ENCODE data around the gene GPSM3.
"Not testable (repeated sequence)": the region's sequence is repeated elsewhere in the genome, so short reads cannot be mapped to it uniquely, and the experiment has no call there.

The GPSM3 gene

DNA sequence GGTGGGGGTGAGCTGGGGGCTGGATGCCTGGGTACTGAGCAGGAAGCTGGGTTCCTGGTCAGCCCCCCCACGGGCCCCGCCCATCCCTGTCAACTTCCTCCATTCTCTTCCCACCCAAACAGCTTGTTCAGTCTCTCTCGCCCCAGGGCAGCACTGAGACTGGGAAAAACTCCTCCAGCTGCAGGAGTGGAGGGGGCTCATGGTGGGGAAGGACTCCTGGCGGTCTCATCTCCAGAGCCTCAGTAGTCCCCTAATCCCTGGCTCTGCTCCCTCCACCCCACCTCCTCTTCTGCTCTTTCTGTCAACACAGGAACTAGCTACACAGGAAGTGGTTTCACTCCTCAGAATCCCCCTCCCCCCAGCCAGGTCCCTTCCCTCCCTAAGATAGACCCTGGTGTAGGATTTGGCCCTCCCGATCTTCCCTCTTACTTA, at the start of gene GPSM3:
Gene GPSM3, minus strand, starts transcription at position 36 of the 432 bp plus-strand sequence. CDS start 130 bp downstream, outside the sequence.
- in situ Hi-C loops (cut with HindIII; ENCODE audit: low sequenced_read_pairs) = no loop called here

DNA sequence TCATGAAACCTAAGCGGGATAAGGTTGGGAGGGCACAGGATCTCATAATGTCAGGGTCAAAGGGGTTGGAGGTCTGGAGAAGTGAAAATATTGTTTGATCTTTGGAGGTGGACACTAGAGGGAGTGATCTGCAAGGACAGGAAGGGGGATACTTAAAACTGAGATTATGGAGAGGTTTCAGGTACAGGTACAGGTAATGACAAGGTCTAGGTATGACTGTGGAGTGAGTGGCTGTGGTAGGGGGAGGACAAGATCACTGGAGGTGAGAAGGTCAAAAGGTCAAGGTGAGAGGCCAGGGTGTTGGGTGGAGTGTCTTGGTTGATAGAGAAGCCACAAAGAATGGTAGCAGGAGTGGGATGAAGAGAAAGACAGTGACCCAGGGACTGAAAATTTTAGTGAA, 48.2 kb upstream of the GPSM3 start:
- in situ Hi-C loops (cut with HindIII; ENCODE audit: low sequenced_read_pairs) = no loop called here

DNA sequence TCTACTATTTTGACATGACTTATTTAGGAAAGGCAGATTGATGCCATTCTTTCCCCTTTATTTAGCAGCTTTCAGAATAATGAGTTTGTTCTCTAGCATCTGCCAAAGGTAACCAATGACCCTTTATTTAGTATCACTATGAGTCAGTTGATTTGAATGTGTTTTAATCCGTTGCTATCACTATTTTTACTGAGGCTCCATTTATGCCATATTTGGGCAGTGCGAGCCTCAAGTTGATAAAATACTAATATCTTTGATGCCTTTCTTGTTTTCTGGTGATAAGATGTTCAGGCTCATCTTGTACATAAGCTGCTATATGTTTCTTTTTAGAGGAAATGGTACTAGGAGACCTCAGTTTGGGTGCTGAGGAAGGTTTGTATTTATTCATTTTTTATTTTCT, 47.0 kb upstream of the GPSM3 start:
- in situ Hi-C loops (cut with HindIII; ENCODE audit: low sequenced_read_pairs) = no loop called here

DNA sequence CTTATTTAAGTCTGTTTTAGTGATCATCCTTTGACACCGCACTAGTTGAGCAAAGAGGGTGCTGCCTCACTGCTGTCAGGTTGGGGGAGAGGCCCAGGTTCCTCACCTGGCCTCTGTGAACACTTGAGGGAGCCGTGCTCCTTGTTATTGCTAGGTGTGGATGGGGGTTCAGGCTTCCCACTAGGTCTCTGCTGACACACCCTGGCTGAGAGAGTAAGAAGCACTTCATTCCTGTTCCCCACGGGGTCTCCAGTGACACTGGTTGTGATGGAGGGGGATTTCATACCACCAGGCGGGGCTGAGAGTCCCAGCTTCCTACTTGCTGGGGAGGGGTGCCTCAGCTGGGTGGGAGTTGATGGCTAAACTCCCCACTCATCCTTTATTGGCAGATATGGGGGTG, 42.5 kb upstream of the GPSM3 start:
- in situ Hi-C loops (cut with HindIII; ENCODE audit: low sequenced_read_pairs) = no loop called here

- in situ Hi-C loops (cut with HindIII; ENCODE audit: low sequenced_read_pairs) = no loop called here
Measured at GRCh38 chr6:32226434-32226833, 34.0 kb upstream of the GPSM3 start.

- in situ Hi-C loops (cut with HindIII; ENCODE audit: low sequenced_read_pairs) = no loop called here
Measured at GRCh38 chr6:32224696-32225095, 32.3 kb upstream of the GPSM3 start.

- in situ Hi-C loops (cut with HindIII; ENCODE audit: low sequenced_read_pairs) = no loop called here
Measured at GRCh38 chr6:32223258-32224235, 31.1 kb upstream of the GPSM3 start, which contains the start of gene NOTCH4. Gene NOTCH4 (minus strand): TSS chr6:32224067. CDS start chr6:32223928, 139 bp downstream.

DNA sequence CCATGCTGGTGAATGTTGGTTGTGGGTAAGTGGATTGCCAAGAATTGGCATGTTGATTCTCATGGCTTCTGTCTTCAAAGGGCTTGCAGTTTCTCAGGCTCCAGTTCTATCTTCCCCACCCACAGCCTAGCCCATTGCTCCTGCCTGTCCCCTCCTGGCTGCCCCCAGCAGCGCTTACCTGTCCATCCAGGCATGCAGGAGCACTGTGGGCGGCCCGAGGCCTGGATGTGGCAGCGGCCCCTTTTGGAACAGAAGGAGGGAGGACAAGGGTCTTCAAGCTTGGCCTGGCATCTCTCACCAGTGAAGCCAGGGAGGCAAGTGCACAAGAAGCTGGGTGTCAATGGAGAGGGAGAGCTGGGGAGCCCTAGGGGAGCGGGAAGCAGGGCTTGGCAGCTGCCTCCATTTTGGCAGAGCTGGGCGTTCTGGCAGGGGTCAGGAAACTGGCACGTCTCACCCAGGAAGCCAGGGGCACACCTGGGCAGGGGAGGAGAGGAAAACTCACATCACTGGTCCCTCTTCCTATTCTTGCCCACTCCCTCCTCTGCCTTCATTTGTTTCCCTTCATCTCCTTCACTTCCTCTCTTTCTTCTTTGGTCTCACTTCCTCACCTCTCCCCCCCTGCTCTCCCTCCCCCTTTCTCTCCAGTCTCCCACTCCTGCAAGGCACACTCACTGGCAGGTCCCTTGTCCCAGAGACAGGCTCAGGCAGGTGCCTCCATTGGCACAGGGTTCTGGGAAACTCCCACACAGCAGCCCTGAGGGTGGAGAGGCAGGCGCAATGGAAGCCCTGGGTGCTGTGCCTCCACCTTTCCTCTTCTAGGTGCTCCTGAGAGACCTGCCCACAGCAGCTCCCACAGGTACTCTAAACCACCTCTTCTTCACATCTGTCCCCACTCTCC, 30.1 kb upstream of the GPSM3 start:
- in situ Hi-C loops (cut with HindIII; ENCODE audit: low sequenced_read_pairs) = no loop called here

- in situ Hi-C loops (cut with HindIII; ENCODE audit: low sequenced_read_pairs) = no loop called here
Measured at GRCh38 chr6:32220021-32220420, 27.6 kb upstream of the GPSM3 start.

DNA sequence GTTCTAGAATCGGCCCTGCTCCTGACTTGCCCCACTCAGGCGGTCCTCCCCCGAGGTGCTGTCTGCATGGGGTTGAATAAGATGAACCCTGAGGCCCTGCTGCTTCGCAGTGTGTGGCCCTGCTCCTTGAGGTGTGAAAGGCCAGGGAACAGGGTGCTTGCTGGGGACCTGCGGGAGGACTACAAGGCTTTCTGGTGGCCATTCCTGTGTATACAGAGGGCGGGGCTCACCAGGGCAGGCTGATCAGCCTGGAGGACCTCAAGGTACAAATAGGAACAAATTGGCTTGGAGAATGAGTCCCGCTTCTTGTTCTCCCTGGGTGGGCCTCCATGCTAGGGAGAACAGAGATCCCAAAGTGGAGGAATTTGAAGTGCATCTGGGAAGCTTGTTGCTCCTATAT, 25.7 kb upstream of the GPSM3 start:
- in situ Hi-C loops (cut with HindIII; ENCODE audit: low sequenced_read_pairs) = no loop called here

DNA sequence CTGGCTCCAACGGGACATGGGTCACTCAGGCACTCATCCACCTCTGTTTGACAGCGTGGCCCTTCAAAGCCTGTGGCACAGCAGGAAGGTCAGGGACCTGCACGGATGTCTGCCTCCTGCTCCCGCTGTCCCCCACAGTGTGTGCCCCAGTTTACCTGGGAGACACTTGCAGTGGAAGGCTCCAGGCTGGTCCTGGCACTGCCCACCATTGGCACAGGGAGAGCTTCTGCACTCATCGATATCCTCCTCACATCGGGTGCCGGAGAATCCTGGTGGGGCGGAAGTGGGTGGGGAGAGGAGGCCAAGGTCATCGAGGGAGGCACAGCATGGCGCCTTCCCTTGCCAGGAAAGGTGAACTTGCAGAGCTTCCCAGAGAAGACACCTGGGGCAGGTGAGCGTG, 24.6 kb upstream of the GPSM3 start:
- in situ Hi-C loops (cut with HindIII; ENCODE audit: low sequenced_read_pairs) = no loop called here

DNA sequence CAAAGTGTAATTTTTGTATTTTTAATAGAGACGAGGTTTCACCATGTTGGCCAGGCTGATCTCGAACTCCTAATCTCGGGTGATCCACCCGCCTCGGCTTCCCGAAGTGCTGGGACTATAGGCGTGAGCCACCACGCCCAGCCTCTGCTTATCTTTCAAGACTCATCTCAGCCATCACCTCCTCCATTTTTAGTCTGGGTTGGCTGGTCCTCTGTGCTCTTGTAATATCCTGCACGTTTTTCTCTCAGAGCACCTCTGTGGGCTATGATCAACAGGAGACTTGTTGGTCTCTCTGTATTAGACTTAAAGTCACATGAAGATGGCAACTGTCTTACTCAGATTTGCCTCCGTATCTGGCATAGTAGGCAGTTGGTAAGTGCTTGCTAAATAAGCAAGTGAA, 23.8 kb upstream of the GPSM3 start:
- in situ Hi-C loops (cut with HindIII; ENCODE audit: low sequenced_read_pairs) = no loop called here

DNA sequence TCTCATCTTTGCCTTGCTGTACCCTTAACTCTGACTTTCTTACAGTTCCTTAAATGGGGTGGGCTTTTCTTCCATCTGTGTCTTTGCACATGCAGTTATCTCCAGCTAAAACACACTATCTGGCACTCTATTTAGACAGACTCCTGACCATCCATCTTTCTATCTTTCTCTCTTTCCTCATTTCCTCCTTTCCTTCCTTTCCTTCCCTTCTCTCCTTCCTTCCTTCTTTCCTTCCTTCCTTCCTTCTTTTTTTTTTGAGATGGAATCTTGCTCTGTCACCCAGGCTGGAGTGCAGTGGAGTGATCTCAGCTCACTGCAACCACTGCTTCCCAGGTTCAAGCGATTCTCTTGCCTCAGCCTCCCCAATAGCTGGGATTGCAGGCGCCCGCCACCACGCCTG, 23.2 kb upstream of the GPSM3 start:
- in situ Hi-C loops (cut with HindIII; ENCODE audit: low sequenced_read_pairs) = no loop called here

DNA sequence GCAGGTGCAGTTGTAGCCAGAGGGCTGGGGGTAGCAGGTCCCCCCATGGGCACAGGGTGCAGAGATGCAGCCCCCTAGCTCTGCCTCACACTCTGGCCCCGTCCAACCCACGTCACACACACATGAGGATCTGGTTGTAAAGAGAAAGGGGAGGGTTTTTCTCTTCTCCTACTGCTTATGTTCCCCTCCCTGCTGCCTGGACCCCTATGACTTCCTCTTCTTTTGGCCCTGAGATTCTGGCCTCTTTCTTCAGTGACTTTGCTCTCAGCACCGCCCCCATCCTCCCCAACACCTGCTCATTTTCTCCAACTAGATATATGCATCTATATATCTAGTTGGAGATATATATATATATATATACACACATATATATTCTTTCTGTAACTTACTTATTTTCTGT, 21.7 kb upstream of the GPSM3 start:
- in situ Hi-C loops (cut with HindIII; ENCODE audit: low sequenced_read_pairs) = no loop called here

DNA sequence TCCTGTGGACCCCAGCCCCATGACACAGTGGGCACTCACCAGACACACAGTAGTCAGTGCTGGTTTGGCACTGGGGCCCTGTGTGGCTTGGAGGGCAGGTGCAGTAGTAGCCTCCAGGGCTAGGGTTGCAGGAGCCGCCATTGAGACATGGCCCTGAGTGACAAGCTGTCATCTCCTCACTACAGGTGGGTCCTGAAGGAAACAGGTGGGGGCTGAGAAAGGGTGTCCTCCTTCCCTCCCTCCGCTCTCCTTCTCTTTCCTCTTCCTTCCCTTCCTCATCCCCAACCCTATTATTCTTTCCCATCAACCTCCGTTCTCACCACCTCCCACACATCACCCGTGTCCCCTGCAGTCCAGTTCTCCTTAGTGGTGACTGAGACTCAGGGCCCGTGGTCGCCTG, 21.2 kb upstream of the GPSM3 start:
- in situ Hi-C loops (cut with HindIII; ENCODE audit: low sequenced_read_pairs) = no loop called here

DNA sequence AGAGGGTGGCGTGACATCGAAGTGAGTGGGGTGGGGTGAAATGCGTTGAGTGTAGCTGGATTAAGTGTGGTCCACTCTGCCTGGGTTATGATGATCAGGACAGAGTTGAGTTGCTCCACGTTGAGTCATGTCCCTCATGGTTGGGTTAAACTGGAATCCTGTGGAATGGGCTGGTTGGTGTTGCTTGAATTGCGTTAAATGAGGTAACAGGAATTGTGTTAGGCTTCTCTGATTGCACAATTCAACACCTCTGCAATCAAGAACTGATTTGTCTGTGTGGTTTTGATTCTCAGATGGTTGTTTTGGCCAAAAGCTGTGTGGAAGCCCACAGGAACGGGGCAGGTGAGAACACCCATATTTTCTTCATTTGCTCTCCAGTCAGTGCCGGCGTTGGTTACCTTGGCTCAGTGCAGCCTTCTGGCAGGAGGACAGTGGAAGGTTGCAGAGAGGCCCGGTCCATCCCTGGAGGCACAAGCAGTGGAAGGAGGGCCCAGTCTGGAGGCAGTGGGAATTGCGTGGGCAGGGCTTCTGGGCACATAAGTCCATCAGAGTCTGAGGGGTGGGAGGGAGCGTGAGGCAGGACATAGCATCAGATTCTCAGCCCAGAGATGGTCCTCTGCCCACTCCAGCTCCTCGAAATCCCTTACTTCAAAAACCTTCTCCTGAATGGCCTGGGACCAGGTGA, 19.8 kb upstream of the GPSM3 start:
- in situ Hi-C loops (cut with HindIII; ENCODE audit: low sequenced_read_pairs) = no loop called here

GRCh38 chr6:32211432-32211831, 19.0 kb upstream of the GPSM3 start:
- in situ Hi-C loops (cut with HindIII; ENCODE audit: low sequenced_read_pairs) = not testable (repeated sequence)

DNA sequence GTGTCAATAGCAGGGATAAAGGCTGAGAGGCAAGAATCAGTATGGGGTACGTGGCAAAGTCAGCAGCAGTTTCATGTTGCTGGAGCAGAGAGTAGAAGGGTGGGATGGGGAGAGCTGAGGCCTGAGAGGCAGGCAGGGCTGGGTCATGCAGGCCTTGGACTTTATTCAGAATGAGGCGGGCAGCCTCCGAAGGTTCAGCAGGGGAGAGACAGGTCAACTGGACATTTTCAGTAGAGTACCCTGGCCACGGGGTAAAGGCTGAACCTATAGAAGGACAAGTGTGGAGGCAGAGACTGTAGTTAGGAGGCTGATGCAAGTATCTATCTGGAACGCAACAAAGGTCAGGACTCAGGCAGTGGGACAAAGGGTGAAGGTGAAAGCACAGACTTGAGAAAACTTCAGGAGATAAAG, 17.8 kb upstream of the GPSM3 start:
- in situ Hi-C loops (cut with HindIII; ENCODE audit: low sequenced_read_pairs) = no loop called here

GRCh38 chr6:32208996-32209395, 16.6 kb upstream of the GPSM3 start:
- in situ Hi-C loops (cut with HindIII; ENCODE audit: low sequenced_read_pairs) = no loop called here

GRCh38 chr6:32204268-32204715, 11.8 kb upstream of the GPSM3 start:
- in situ Hi-C loops (cut with HindIII; ENCODE audit: low sequenced_read_pairs) = no loop called here

All from endothelial cell of hepatic sinusoid (primary cell).